Stomach (tissue), 4 donors: Measurements from ENCODE around the gene ST6GALNAC3.

ENCODE experiments used
- POLR2A ChIP-seq, 4 donors: fragments of 450-650 bp; IDR thresholded peaks; one replicate each; pipeline ENCODE4 v1.6.1; 2016; ENCODE audit warnings: antibody characterized with exemption in 4 of 4, control low read depth in 2 of 4, mild to moderate bottlenecking in 1 of 4, moderate library complexity in 1 of 4
- TF ChIP-seq, protein P1 (sequence below), 7 experiments: fragments of 450-650 bp in 4 of 7; fragments of 200-600 bp in 3 of 7; sonication (generic) in 3 of 7; IDR thresholded peaks; one replicate each; pipeline ENCODE4 v1.5.1; 2016 to 2019; ENCODE audit warnings: antibody characterized with exemption in 7 of 7, control low read depth in 2 of 7, mild to moderate bottlenecking in 1 of 7

DNA sequence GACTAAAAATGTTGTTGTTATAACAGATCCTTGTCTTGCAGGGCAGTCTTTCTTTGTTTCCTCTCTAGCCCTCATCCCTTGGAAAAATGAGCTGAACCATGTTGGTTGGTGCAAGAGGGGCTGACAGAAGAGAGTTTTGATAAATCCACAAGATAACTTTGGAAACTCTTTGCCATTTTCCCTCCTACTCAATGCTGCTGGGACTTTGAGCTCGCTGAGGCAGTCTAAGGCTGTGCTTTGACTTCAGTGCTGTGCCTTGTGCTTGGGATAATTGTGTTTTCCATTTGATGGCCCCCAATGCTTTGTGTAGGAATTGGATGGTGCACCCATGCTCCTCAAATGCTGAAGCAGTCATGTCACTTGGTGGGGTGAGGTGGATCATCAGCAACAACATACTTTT, 31.7 kb downstream of the ST6GALNAC3 start:
- TF ChIP-seq, protein P1, sequence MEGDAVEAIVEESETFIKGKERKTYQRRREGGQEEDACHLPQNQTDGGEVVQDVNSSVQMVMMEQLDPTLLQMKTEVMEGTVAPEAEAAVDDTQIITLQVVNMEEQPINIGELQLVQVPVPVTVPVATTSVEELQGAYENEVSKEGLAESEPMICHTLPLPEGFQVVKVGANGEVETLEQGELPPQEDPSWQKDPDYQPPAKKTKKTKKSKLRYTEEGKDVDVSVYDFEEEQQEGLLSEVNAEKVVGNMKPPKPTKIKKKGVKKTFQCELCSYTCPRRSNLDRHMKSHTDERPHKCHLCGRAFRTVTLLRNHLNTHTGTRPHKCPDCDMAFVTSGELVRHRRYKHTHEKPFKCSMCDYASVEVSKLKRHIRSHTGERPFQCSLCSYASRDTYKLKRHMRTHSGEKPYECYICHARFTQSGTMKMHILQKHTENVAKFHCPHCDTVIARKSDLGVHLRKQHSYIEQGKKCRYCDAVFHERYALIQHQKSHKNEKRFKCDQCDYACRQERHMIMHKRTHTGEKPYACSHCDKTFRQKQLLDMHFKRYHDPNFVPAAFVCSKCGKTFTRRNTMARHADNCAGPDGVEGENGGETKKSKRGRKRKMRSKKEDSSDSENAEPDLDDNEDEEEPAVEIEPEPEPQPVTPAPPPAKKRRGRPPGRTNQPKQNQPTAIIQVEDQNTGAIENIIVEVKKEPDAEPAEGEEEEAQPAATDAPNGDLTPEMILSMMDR (IDR thresholded peaks at IDR 0.05), result no peak
- TF ChIP-seq POLR2A (IDR thresholded peaks at IDR 0.05), result no peak
